Spinal cord (tissue), 10 donors: ENCODE data around the gene NASP. TPM values are rescaled to one million over a fixed set of nuclear protein-coding genes. Genes with fewer than 3 reads are reported as not detected.
A peak's percentile ranks its signal among the peaks of the same experiment; 100 is the strongest.

Experiments
- DNase-seq, 6 donors: peaks; one replicate each; pipeline versions ENCODE4 v3.0.0 to v3.0.0-alpha.2; 2013 to 2015; ENCODE audit warnings: low spot score in 6 of 6, low read depth in 4 of 6
- H3K27ac ChIP-seq: one replicate; pipeline ENCODE4 v1.5.1; 2013; ENCODE audit warnings: low read depth, low read length, control low read depth
- H3K27me3 ChIP-seq: one replicate; pipeline ENCODE4 v1.6.1; 2013; ENCODE audit warnings: low read length; ENCODE audit not compliant: control insufficient read depth, insufficient read depth
- H3K36me3 ChIP-seq: one replicate; pipeline ENCODE4 v1.6.1; 2013; ENCODE audit warnings: low read length; ENCODE audit not compliant: control insufficient read depth, insufficient read depth
- H3K4me1 ChIP-seq: one replicate; pipeline ENCODE4 v1.6.1; 2013; ENCODE audit warnings: low read length; ENCODE audit not compliant: control insufficient read depth, insufficient read depth
- H3K4me3 ChIP-seq: one replicate; pipeline ENCODE4 v1.5.1; 2013; ENCODE audit warnings: low read depth, low read length, control low read depth
- H3K9me3 ChIP-seq: one replicate; pipeline ENCODE4 v1.6.1; 2013; ENCODE audit warnings: low read length; ENCODE audit not compliant: control insufficient read depth, insufficient read depth
- WGBS: methylation state at CpG from one replicate; pipeline ENCODE4 v1.1.5; 2013; ENCODE audit warnings: missing lambda C conversion rate; ENCODE audit not compliant: insufficient coverage; 5-methylcytosine and 5-hydroxymethylcytosine counted together
- polyA plus RNA-seq, 2 donors: library from polyadenylated mRNA; unstranded; fragments of 120-200 nt; gene quantifications; one replicate each; pipeline ENCODE4 v1.2.1, GENCODE V29; 2013; ENCODE audit not compliant: insufficient read length in 2 of 2
- total RNA-seq, 2 donors: library from RNA; depleted of rRNA in 1 of 2; stranded (reverse); fragments of 120-200 nt in 1 of 2; fragments of >200 nt in 1 of 2; gene quantifications; one replicate each; pipeline versions ENCODE4 v1.2.3 to v1.2.4, GENCODE V29; 2013 to 2014
- donor health status: healthy.

Gene NASP
- total and polyA plus RNA-seq, 4 donors, result 64.5 to 265 (median 161) TPM

DNA sequence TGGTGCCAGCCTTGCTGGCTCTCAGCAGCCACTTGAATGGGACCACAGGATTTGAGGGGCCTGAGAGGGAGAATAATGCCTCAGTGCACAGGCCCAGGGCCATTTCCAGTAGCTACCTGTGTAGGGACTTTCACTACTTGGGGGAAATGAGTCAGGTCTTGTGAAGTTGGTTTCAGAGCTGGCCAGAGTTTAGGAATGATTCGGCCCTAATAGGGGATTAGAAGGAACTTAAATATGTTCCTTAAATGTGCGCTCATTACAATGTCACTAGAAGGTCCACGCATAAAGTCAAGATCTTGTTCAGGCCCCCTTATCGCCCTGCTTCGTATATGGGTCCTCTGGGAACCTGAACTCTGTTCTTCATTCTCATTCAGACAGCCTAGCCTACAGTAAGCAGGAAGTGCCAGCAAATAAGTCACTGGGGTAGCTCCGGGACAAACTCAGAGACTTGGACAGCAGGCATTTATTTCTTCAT, 38.8 kb upstream of the NASP start:
- no peaks in the 10 kb centered on the region for H3K36me3 ChIP-seq
- peaks cover 3% of the 10 kb centered on the region for H3K4me1 ChIP-seq
- no peak overlapping the region for H3K27ac ChIP-seq
- H3K4me3 ChIP-seq, result no peak overlapping the region
- no peak for DNase-seq
- no peaks in the 10 kb centered on the region for H3K9me3 ChIP-seq
- 64% methylated on average over 5 of the region's 6 CpGs for WGBS
- no peaks in the 10 kb centered on the region for H3K27me3 ChIP-seq

DNA sequence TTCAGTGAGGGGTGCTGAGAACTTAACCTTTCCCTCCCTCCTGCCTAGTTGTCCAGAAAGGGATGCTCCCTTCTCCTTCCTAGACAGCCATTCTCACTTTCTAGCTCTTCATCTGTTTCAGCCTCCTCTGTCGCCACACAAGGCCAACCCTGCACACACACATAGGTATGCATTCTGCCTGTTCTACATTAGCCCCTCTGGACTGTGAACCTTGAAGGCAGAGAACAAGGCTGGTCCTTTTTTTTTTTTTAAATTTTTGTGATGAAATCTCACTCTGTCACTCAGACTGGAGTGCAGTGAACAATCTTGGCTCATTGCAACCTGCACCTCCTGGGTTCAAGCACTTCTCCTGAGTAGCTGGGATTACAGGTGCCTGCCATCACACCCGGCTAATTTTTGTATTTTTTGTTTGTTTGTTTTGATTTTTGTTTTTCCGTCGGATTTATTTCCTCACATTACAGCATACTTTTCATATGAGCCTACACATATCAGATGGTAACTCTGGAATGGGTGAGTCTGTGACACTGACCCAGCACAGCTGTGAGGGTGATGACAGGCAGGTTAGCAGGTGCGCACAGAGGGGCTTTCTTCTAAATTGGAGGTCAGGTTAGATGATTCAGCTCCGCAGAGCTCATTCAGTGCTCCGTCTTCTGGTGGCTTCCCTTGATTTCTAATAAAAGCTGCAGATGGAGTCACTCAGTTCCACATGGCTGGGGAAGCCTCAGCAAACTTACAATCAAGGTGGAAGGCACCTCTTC, 38.1 kb upstream of the NASP start:
- H3K4me3 ChIP-seq, result no peak overlapping the region
- H3K27me3 ChIP-seq, result no peaks in the 10 kb centered on the region
- WGBS, result 91% methylated on average over 4 of the region's 7 CpGs
- peaks cover 7% of the 10 kb centered on the region for H3K4me1 ChIP-seq
- no peaks in the 10 kb centered on the region for H3K36me3 ChIP-seq
- no peak overlapping the region for H3K27ac ChIP-seq
- no peaks in the 10 kb centered on the region for H3K9me3 ChIP-seq
- no peak for DNase-seq

DNA sequence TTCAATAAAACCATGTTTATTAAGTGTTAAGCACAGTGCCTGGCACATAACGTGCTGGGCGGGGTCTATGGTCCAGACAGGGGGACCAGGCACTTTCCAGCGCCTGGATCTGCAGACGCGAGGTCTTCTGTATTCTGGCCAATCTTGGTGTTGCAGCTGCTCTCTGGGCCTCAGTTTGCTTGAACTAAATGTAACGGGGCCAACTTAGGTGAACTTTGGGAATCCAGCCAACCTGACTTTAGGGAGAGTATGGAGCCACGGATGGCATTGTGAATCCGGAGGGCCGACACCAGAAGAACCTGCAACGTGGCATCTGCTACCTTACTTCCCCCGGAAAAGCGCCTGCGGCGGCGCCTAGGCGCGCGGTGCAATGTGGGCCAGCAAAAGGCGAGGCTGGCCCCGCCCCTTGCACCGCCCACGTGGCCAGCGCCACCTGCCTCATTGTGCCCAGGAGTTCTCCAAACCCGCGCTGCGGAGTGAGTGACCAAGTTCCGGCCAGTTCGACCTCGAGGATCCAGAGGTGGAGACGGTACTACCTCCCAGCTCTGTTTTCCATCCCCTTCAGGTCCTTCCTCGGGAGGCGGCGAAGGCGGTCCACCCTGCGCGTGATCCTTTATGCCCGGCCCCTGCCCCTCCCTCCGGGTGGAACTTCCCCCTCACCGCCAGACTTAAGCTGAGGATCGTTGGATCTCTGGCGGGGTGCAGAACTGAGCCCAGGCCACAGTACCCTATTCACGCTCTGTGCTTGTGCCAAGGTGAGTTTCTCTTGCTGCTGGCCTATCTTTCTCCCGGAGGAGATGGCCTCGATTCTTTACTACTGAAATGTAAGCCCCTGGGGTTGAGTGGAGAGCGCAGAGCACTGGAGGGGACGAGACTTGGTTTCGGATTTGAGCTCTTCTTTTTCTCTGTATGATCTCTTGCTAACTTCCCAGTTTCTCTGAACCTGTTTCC, 33.2 kb upstream of the NASP start, which contains the start of gene AKR1A1:
AKR1A1 (plus strand) TSS at position 426 of the 951 bp plus-strand sequence. CDS start 10,969 bp downstream, outside the sequence.
- peak; percentile 77 to 96 (median 89) for DNase-seq

GRCh38 chr1:45551684-45552083, 32.2 kb upstream of the NASP start:
- Histone ChIP-seq H3K27ac (no peak overlapping the region), H3K4me1 (peaks cover 10% of the 10 kb centered on the region), H3K27me3 (no peaks in the 10 kb centered on the region), H3K4me3 (peak overlapping the region; percentile 84), H3K36me3 (peaks cover 5% of the 10 kb centered on the region), H3K9me3 (no peaks in the 10 kb centered on the region)
- no CpG with 5 or more reads among the region's 3 CpGs for WGBS
- DNase-seq, result no peak

More for the DNA sequence above, 33.2 kb upstream of the NASP start, which contains the start of gene AKR1A1:
- 2% methylated on average over 42 of the region's 47 CpGs for WGBS
- Histone ChIP-seq H3K4me3 (peak within 1 kb of the TSS; percentile 84), H3K9me3 (no peaks in the 10 kb centered on the region), H3K27me3 (no peaks in the 10 kb centered on the region), H3K4me1 (peaks cover 10% of the 10 kb centered on the region), H3K27ac (peak within 1 kb of the TSS; percentile 92), H3K36me3 (no peaks in the 10 kb centered on the region)

DNA sequence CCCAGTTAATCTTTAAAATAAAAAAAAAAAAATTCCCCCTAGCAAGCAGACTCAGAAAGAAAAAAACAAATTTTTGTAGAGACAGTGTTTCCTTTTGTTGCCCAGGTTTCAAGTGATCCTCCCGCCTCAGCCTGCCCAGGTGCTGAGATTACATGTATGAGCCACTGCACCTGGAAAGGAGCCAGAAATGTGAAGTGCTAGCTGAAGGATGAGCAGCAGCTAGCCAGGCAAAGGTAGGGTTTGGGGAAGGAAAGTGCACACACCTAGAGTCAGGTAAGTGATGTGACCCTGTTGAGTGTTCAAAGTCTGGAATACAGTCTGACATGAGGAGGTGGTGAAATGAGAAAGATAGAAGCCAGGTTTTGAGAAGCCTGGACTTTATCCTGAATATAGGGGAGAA, 31.5 kb upstream of the NASP start:
- H3K36me3 ChIP-seq, result peaks cover 5% of the 10 kb centered on the region
- no peaks in the 10 kb centered on the region for H3K27me3 ChIP-seq
- H3K9me3 ChIP-seq, result no peaks in the 10 kb centered on the region
- WGBS, result 100% methylated on average over 1 of the region's 1 CpG
- H3K4me3 ChIP-seq, result no peak overlapping the region
- peaks cover 10% of the 10 kb centered on the region for H3K4me1 ChIP-seq
- H3K27ac ChIP-seq, result no peak overlapping the region
- no peak for DNase-seq

- peaks cover 10% of the 10 kb centered on the region for H3K4me1 ChIP-seq
Measured at GRCh38 chr1:45554198-45554597, 29.6 kb upstream of the NASP start.

DNA sequence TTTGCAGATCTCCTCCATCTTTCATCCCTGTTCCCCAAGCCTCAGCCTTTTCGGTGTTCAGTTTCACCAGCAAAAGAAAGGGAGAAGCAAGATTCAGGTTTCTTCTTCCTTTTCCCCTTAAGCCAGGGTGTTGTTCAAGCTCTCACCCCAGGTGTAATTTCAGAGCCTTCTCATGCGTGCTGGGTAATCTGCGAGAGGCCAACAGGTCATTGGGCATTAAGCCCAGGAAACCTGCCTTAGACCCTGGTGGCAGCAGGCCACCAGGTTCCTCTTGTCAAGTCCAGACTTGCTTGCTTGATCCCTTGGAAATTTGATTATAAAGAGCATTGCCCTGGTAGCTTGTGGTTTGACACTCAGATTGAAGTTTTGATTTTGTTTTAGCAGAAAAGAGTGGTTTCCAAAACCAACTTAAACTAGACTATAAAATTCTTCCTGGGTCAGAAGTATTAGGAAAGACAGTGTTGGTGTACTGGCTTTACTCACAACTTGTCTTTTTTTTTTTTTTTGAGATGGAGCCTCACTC, 26.4 kb upstream of the NASP start:
- Histone ChIP-seq H3K27me3 (no peaks in the 10 kb centered on the region), H3K36me3 (peaks cover 24% of the 10 kb centered on the region), H3K27ac (no peak overlapping the region), H3K9me3 (no peaks in the 10 kb centered on the region), H3K4me1 (no peaks in the 10 kb centered on the region), H3K4me3 (no peak overlapping the region)
- DNase-seq, result no peak
- WGBS, result 90% methylated on average over 3 of the region's 3 CpGs

More at GRCh38 chr1:45554198-45554597, 29.6 kb upstream of the NASP start:
- H3K4me3 ChIP-seq, result no peak overlapping the region
- H3K27me3 ChIP-seq, result no peaks in the 10 kb centered on the region
- no peak overlapping the region for H3K27ac ChIP-seq
- WGBS, result 96% methylated on average over 5 of the region's 6 CpGs
- DNase-seq, result no peak
- peaks cover 5% of the 10 kb centered on the region for H3K36me3 ChIP-seq
- no peaks in the 10 kb centered on the region for H3K9me3 ChIP-seq

- WGBS, result 83% methylated on average over 2 of the region's 2 CpGs
- H3K9me3 ChIP-seq, result no peaks in the 10 kb centered on the region
- H3K27me3 ChIP-seq, result no peaks in the 10 kb centered on the region
- no peak overlapping the region for H3K27ac ChIP-seq
- H3K36me3 ChIP-seq, result peaks cover 53% of the 10 kb centered on the region
- DNase-seq, result no peak
- H3K4me3 ChIP-seq, result no peak overlapping the region
- no peaks in the 10 kb centered on the region for H3K4me1 ChIP-seq
Measured at GRCh38 chr1:45563843-45564242, 20.0 kb upstream of the NASP start.

- Histone ChIP-seq H3K27ac (no peak overlapping the region), H3K36me3 (peaks cover 44% of the 10 kb centered on the region)
- 92% methylated on average over 5 of the region's 5 CpGs for WGBS
Measured at GRCh38 chr1:45566722-45567121, 17.1 kb upstream of the NASP start.

More at GRCh38 chr1:45566722-45567121, 17.1 kb upstream of the NASP start:
- Histone ChIP-seq H3K9me3 (no peaks in the 10 kb centered on the region), H3K4me3 (no peak overlapping the region), H3K27me3 (no peaks in the 10 kb centered on the region), H3K4me1 (no peaks in the 10 kb centered on the region)
- no peak for DNase-seq
